ENCODE results near the gene ASIC4.
A peak's percentile ranks its signal among the peaks of the same experiment; 100 is the strongest.

The ASIC4 gene, protein sequence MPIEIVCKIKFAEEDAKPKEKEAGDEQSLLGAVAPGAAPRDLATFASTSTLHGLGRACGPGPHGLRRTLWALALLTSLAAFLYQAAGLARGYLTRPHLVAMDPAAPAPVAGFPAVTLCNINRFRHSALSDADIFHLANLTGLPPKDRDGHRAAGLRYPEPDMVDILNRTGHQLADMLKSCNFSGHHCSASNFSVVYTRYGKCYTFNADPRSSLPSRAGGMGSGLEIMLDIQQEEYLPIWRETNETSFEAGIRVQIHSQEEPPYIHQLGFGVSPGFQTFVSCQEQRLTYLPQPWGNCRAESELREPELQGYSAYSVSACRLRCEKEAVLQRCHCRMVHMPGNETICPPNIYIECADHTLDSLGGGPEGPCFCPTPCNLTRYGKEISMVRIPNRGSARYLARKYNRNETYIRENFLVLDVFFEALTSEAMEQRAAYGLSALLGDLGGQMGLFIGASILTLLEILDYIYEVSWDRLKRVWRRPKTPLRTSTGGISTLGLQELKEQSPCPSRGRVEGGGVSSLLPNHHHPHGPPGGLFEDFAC

DNA sequence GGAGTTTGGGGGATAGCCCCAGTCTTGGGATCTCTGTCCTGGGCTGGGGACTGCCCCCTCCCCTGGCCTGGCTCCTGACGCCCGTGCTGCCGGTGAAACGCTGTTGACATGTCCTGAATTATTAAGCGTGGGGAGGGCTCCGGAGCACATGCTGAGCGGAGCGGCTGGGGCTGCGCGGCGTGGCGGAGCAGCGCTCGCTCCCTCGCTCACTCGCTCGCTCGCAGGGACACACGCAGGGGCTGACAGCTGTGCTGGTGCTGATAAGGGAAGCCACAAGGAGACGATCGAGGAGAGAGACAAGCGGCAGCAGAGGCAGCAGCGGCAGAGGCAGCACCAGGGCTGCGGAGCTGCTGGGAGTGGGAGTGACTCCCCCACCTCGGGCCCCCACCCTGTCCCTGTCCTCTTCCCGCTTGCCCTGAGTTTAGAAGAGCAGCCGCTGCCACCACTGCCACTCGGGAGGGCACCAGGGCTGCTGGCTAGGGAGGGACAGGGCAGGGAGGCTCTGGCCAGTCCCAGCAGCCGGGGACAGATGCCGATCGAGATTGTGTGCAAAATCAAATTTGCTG is at the start of gene ASIC4:
Gene ASIC4, plus strand, starts transcription at position 287 of the 566 bp plus-strand sequence. Its CDS starts 243 bp downstream, at position 530.
- H3K4me3 ChIP-seq (ENCODE audit: low read depth in 1 of 2, low read length in 2 of 2): no peak within 1 kb of the TSS
- no peaks in the 10 kb centered on the region for H3K9me3 ChIP-seq (ENCODE audit: low read length)
- no peak within 1 kb of the TSS for H3K9ac ChIP-seq (ENCODE audit: low read length)
- no peak within 1 kb of the TSS for H3K27ac ChIP-seq (ENCODE audit: low read depth, low read length)
- H3K36me3 ChIP-seq (ENCODE audit: insufficient read depth, low read length): no peaks in the 10 kb centered on the region
- peaks cover 9% of the 10 kb centered on the region for H3K4me1 ChIP-seq (ENCODE audit: insufficient read depth, low read length)
- peaks cover 0 to 30% of the 10 kb centered on the region in 2 donors for H3K27me3 ChIP-seq (ENCODE audit: control insufficient read depth in 1 of 2, insufficient read depth in 2 of 2, low read length in 2 of 2)

- Histone ChIP-seq H3K4me1 (ENCODE audit: insufficient read depth, low read length) (peaks cover 81% of the 10 kb centered on the region), H3K27me3 (ENCODE audit: control insufficient read depth in 1 of 2, insufficient read depth in 2 of 2, low read length in 2 of 2) (no peaks in the 10 kb centered on the region), H3K4me3 (ENCODE audit: low read depth in 1 of 2, low read length in 2 of 2) (no peak overlapping the region), H3K36me3 (ENCODE audit: insufficient read depth, low read length) (peaks cover 56% of the 10 kb centered on the region), H3K9ac (ENCODE audit: low read length) (peak overlapping the region; percentile 37), H3K9me3 (ENCODE audit: low read length) (no peaks in the 10 kb centered on the region), H3K27ac (ENCODE audit: low read depth, low read length) (peak overlapping the region; percentile 57)
These were observed 48.4 kb upstream of the ASIC4 start for GRCh38 chr2:219465659-219466561.

DNA sequence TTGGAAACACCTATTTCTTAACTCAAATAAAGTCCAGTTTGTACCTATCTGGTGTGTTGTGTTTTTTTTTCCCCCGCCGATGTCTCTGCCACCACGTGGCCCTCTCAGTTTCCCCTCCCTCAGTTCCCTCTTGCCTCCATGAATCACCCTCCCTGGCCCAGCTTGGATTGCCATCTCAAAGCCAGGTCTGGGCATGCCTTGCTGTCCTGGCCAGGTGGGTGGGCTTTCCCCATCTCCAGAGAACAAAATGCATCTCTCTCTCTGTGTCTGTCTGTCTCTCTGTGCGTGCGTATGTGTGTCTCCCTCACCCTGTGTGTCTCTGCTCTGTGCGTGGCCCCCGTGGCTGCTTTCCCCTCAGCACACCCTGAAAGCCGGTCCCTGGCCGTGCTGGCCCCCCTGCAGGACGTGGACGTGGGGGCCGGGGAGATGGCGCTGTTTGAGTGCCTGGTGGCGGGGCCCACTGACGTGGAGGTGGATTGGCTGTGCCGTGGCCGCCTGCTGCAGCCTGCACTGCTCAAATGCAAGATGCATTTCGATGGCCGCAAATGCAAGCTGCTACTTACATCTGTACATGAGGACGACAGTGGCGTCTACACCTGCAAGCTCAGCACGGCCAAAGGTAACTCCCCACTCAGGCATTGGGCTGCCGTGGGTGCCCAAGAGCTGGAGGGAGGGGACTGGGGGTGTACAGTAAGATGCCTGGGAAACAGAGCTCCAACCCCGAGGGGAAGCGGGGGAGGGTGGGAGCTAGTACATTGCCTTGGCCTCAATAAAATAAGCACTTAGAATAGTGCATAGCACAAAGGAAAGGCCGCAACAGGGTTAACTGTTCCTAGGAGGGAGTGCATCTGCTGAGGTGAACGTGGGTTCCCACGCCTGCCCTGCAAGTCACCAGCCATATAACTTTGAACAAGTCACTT is 47.2 kb upstream of the ASIC4 start:
- Histone ChIP-seq H3K36me3 (ENCODE audit: insufficient read depth, low read length) (peaks cover 65% of the 10 kb centered on the region), H3K4me1 (ENCODE audit: insufficient read depth, low read length) (peaks cover 72% of the 10 kb centered on the region), H3K27ac (ENCODE audit: low read depth, low read length) (peak overlapping the region; percentile 57), H3K27me3 (ENCODE audit: control insufficient read depth in 1 of 2, insufficient read depth in 2 of 2, low read length in 2 of 2) (no peaks in the 10 kb centered on the region), H3K4me3 (ENCODE audit: low read depth in 1 of 2, low read length in 2 of 2) (no peak overlapping the region), H3K9me3 (ENCODE audit: low read length) (no peaks in the 10 kb centered on the region), H3K9ac (ENCODE audit: low read length) (no peak overlapping the region)

GRCh38 chr2:219467736-219468075 is 46.6 kb upstream of the ASIC4 start:
- peak overlapping the region; percentile 57 for H3K27ac ChIP-seq (ENCODE audit: low read depth, low read length)
- H3K9ac ChIP-seq (ENCODE audit: low read length): no peak overlapping the region
- no peaks in the 10 kb centered on the region for H3K9me3 ChIP-seq (ENCODE audit: low read length)
- H3K36me3 ChIP-seq (ENCODE audit: insufficient read depth, low read length): peaks cover 65% of the 10 kb centered on the region
- H3K27me3 ChIP-seq (ENCODE audit: control insufficient read depth in 1 of 2, insufficient read depth in 2 of 2, low read length in 2 of 2): no peaks in the 10 kb centered on the region
- H3K4me1 ChIP-seq (ENCODE audit: insufficient read depth, low read length): peaks cover 66% of the 10 kb centered on the region
- H3K4me3 ChIP-seq (ENCODE audit: low read depth in 1 of 2, low read length in 2 of 2): no peak overlapping the region

GRCh38 chr2:219468410-219469185 is 45.7 kb upstream of the ASIC4 start:
- Histone ChIP-seq H3K36me3 (ENCODE audit: insufficient read depth, low read length) (peaks cover 69% of the 10 kb centered on the region), H3K4me3 (ENCODE audit: low read depth in 1 of 2, low read length in 2 of 2) (no peak overlapping the region), H3K27ac (ENCODE audit: low read depth, low read length) (peak overlapping the region; percentile 57)

GRCh38 chr2:219469186-219469724 is 45.0 kb upstream of the ASIC4 start:
- Histone ChIP-seq H3K9me3 (ENCODE audit: low read length) (no peaks in the 10 kb centered on the region), H3K9ac (ENCODE audit: low read length) (no peak overlapping the region), H3K4me1 (ENCODE audit: insufficient read depth, low read length) (peaks cover 53% of the 10 kb centered on the region), H3K36me3 (ENCODE audit: insufficient read depth, low read length) (peaks cover 63% of the 10 kb centered on the region), H3K27ac (ENCODE audit: low read depth, low read length) (peak overlapping the region; percentile 57), H3K4me3 (ENCODE audit: low read depth in 1 of 2, low read length in 2 of 2) (no peak overlapping the region), H3K27me3 (ENCODE audit: control insufficient read depth in 1 of 2, insufficient read depth in 2 of 2, low read length in 2 of 2) (no peaks in the 10 kb centered on the region)

More at GRCh38 chr2:219468410-219469185, 45.7 kb upstream of the ASIC4 start:
- Histone ChIP-seq H3K9me3 (ENCODE audit: low read length) (no peaks in the 10 kb centered on the region), H3K9ac (ENCODE audit: low read length) (no peak overlapping the region), H3K27me3 (ENCODE audit: control insufficient read depth in 1 of 2, insufficient read depth in 2 of 2, low read length in 2 of 2) (no peaks in the 10 kb centered on the region), H3K4me1 (ENCODE audit: insufficient read depth, low read length) (peaks cover 59% of the 10 kb centered on the region)

- peaks cover 58% of the 10 kb centered on the region for H3K36me3 ChIP-seq (ENCODE audit: insufficient read depth, low read length)
- H3K27ac ChIP-seq (ENCODE audit: low read depth, low read length): no peak overlapping the region
- H3K4me1 ChIP-seq (ENCODE audit: insufficient read depth, low read length): peaks cover 41% of the 10 kb centered on the region
- no peaks in the 10 kb centered on the region for H3K27me3 ChIP-seq (ENCODE audit: control insufficient read depth in 1 of 2, insufficient read depth in 2 of 2, low read length in 2 of 2)
- no peak overlapping the region for H3K9ac ChIP-seq (ENCODE audit: low read length)
- no peaks in the 10 kb centered on the region for H3K9me3 ChIP-seq (ENCODE audit: low read length)
- H3K4me3 ChIP-seq (ENCODE audit: low read depth in 1 of 2, low read length in 2 of 2): no peak overlapping the region
These were observed 43.9 kb upstream of the ASIC4 start for GRCh38 chr2:219470429-219470828.

- no peak overlapping the region for H3K4me3 ChIP-seq (ENCODE audit: low read depth in 1 of 2, low read length in 2 of 2)
- H3K9ac ChIP-seq (ENCODE audit: low read length): no peak overlapping the region
- H3K27ac ChIP-seq (ENCODE audit: low read depth, low read length): peak overlapping the region; percentile 32
- H3K9me3 ChIP-seq (ENCODE audit: low read length): no peaks in the 10 kb centered on the region
- peaks cover 52% of the 10 kb centered on the region for H3K36me3 ChIP-seq (ENCODE audit: insufficient read depth, low read length)
- H3K4me1 ChIP-seq (ENCODE audit: insufficient read depth, low read length): peaks cover 35% of the 10 kb centered on the region
- H3K27me3 ChIP-seq (ENCODE audit: control insufficient read depth in 1 of 2, insufficient read depth in 2 of 2, low read length in 2 of 2): no peaks in the 10 kb centered on the region
These were observed 42.6 kb upstream of the ASIC4 start for GRCh38 chr2:219471476-219472371.

GRCh38 chr2:219472629-219473187 is 41.6 kb upstream of the ASIC4 start:
- Histone ChIP-seq H3K27ac (ENCODE audit: low read depth, low read length) (peak overlapping the region; percentile 14), H3K27me3 (ENCODE audit: control insufficient read depth in 1 of 2, insufficient read depth in 2 of 2, low read length in 2 of 2) (no peaks in the 10 kb centered on the region), H3K4me1 (ENCODE audit: insufficient read depth, low read length) (peaks cover 30% of the 10 kb centered on the region), H3K36me3 (ENCODE audit: insufficient read depth, low read length) (peaks cover 51% of the 10 kb centered on the region), H3K4me3 (ENCODE audit: low read depth in 1 of 2, low read length in 2 of 2) (no peak overlapping the region), H3K9me3 (ENCODE audit: low read length) (no peaks in the 10 kb centered on the region), H3K9ac (ENCODE audit: low read length) (no peak overlapping the region)

All from muscle layer of colon (tissue), 2 donors.